ENCODE results near the gene FOXF1.

FOXF1 gene

GRCh38 chr16:86503830-86504229, 6.5 kb upstream of the FOXF1 start:
- no peaks in the 10 kb centered on the region for H3K36me3 ChIP-seq (replicated peaks)
- DNase-seq = no peak
- TF ChIP-seq CTCF (IDR thresholded peaks at IDR 0.05; ENCODE audit: low read depth, low read length, missing control alignments) = no peak
- in situ Hi-C loops (cut with HindIII; ENCODE audit: low pct_ligation_motif_present, low sequenced_read_pairs) = loop anchor here (25.0 kb wide), 1 partner anchor 167 kb away; no protein-coding TSS in a partner anchor
- no peak overlapping the region for H3K4me3 ChIP-seq (ENCODE audit: low read depth, low read length)
- peaks cover 97% of the 10 kb centered on the region for H3K27me3 ChIP-seq (replicated peaks)
- H3K27ac ChIP-seq = no peak overlapping the region

- in situ Hi-C loops (cut with HindIII; ENCODE audit: low pct_ligation_motif_present, low sequenced_read_pairs) = loop anchor here (25.0 kb wide), 1 partner anchor 167 kb away; no protein-coding TSS in a partner anchor
- Histone ChIP-seq H3K27me3 (replicated peaks) (peaks cover 97% of the 10 kb centered on the region), H3K4me3 (ENCODE audit: low read depth, low read length) (no peak overlapping the region), H3K27ac (no peak overlapping the region), H3K36me3 (replicated peaks) (no peaks in the 10 kb centered on the region)
- no peak for TF ChIP-seq CTCF (IDR thresholded peaks at IDR 0.05; ENCODE audit: low read depth, low read length, missing control alignments)
- no peak for DNase-seq
These were observed 5.8 kb upstream of the FOXF1 start for GRCh38 chr16:86504315-86505184.

- TF ChIP-seq CTCF (IDR thresholded peaks at IDR 0.05; ENCODE audit: low read depth, low read length, missing control alignments) = no peak
- H3K27ac ChIP-seq = no peak overlapping the region
- H3K27me3 ChIP-seq (replicated peaks) = peaks cover 95% of the 10 kb centered on the region
- no peaks in the 10 kb centered on the region for H3K36me3 ChIP-seq (replicated peaks)
- no peak for DNase-seq
- no peak overlapping the region for H3K4me3 ChIP-seq (ENCODE audit: low read depth, low read length)
- in situ Hi-C loops (cut with HindIII; ENCODE audit: low pct_ligation_motif_present, low sequenced_read_pairs) = loop anchor here (25.0 kb wide), 1 partner anchor 168 kb away; no protein-coding TSS in a partner anchor
These were observed 5.0 kb upstream of the FOXF1 start for GRCh38 chr16:86505185-86505898.

GRCh38 chr16:86505899-86506864, 4.1 kb upstream of the FOXF1 start:
- no peak for DNase-seq
- no peak for TF ChIP-seq CTCF (IDR thresholded peaks at IDR 0.05; ENCODE audit: low read depth, low read length, missing control alignments)
- Histone ChIP-seq H3K27me3 (replicated peaks) (peaks cover 95% of the 10 kb centered on the region), H3K27ac (no peak overlapping the region), H3K36me3 (replicated peaks) (no peaks in the 10 kb centered on the region), H3K4me3 (ENCODE audit: low read depth, low read length) (no peak overlapping the region)
- in situ Hi-C loops (cut with HindIII; ENCODE audit: low pct_ligation_motif_present, low sequenced_read_pairs) = loop anchor here (25.0 kb wide), 1 partner anchor 169 kb away; no protein-coding TSS in a partner anchor

Measured in brain microvascular endothelial cell (primary cell).